Mesenchymal stem cell (in vitro differentiated cells and primary cell): ENCODE results near the gene AGAP1.

ENCODE experiments used
- DNase-seq: peaks from one replicate; pipeline ENCODE4 v3.0.0-alpha.2; 2013
- H2AFZ ChIP-seq: one replicate; pipeline ENCODE4 v1.6.1; 2013; ENCODE audit warnings: low read depth, mild to moderate bottlenecking, control low read depth, inconsistent platforms, low read length, moderate library complexity
- H2AK5ac ChIP-seq: 2 replicates; pipeline ENCODE4 v1.6.1; 2013; ENCODE audit warnings: low read length, moderate library complexity, mild to moderate bottlenecking, inconsistent platforms; ENCODE audit not compliant: severe bottlenecking
- H2BK120ac ChIP-seq: one replicate; pipeline ENCODE4 v1.6.1; 2013; ENCODE audit warnings: low read depth, mild to moderate bottlenecking, inconsistent platforms, low read length, moderate library complexity
- H2BK12ac ChIP-seq, 2 experiments: one replicate each; pipeline ENCODE4 v1.6.1; 2013; ENCODE audit warnings: inconsistent platforms in 2 of 2, low read length in 2 of 2, mild to moderate bottlenecking in 2 of 2, moderate library complexity in 2 of 2, control low read depth in 1 of 2
- H2BK15ac ChIP-seq: one replicate; pipeline ENCODE4 v1.6.1; 2013; ENCODE audit warnings: mild to moderate bottlenecking, low read depth, inconsistent platforms; ENCODE audit not compliant: poor library complexity, severe bottlenecking
- H2BK5ac ChIP-seq: 2 replicates; pipeline ENCODE4 v1.6.1; 2013; ENCODE audit warnings: low read depth, mild to moderate bottlenecking, low read length, control low read depth, inconsistent platforms; ENCODE audit not compliant: poor library complexity, severe bottlenecking
- H3K14ac ChIP-seq, 2 experiments: one replicate each; pipeline ENCODE4 v1.6.1; 2013; ENCODE audit warnings: inconsistent platforms in 2 of 2, low read length in 2 of 2, control low read depth in 1 of 2, mild to moderate bottlenecking in 1 of 2, moderate library complexity in 1 of 2
- H3K18ac ChIP-seq, 2 experiments: one replicate each; pipeline ENCODE4 v1.6.1; 2013; ENCODE audit warnings: inconsistent platforms in 2 of 2, low read length in 2 of 2, control low read depth in 1 of 2, low read depth in 1 of 2, mild to moderate bottlenecking in 1 of 2
- H3K23ac ChIP-seq, 2 experiments: one replicate each; pipeline ENCODE4 v1.6.1; 2013; ENCODE audit warnings: inconsistent platforms in 2 of 2, low read length in 2 of 2, mild to moderate bottlenecking in 2 of 2, moderate library complexity in 2 of 2, control low read depth in 1 of 2
- H3K27ac ChIP-seq: 2 replicates; pipeline ENCODE4 v1.5.1; 2013; ENCODE audit warnings: mild to moderate bottlenecking, moderate library complexity, low read length, control low read depth, inconsistent platforms; ENCODE audit not compliant: poor library complexity, severe bottlenecking
- H3K27me3 ChIP-seq, 2 experiments: 2 replicates each; pipeline versions ENCODE4 v1.6.1 to v1.7.0; 2013; ENCODE audit warnings: low read length in 2 of 2, mild to moderate bottlenecking in 2 of 2, moderate library complexity in 2 of 2, control low read depth in 1 of 2, inconsistent platforms in 1 of 2; ENCODE audit not compliant: control insufficient read depth in 1 of 2, insufficient read depth in 1 of 2
- H3K36me3 ChIP-seq, 2 experiments: 2 replicates each; pipeline versions ENCODE4 v1.6.1 to v1.7.0; 2013; ENCODE audit warnings: low read length in 2 of 2, control low read depth in 1 of 2, inconsistent platforms in 1 of 2, low read depth in 1 of 2, mild to moderate bottlenecking in 1 of 2; ENCODE audit not compliant: insufficient read depth in 2 of 2, control insufficient read depth in 1 of 2
- H3K4ac ChIP-seq, 2 experiments: one replicate each; pipeline ENCODE4 v1.6.1; 2013; ENCODE audit warnings: inconsistent platforms in 2 of 2, low read length in 2 of 2, mild to moderate bottlenecking in 2 of 2, moderate library complexity in 2 of 2, control low read depth in 1 of 2, low read depth in 1 of 2
- H3K4me1 ChIP-seq: 2 replicates; pipeline ENCODE4 v1.6.1; 2013; ENCODE audit warnings: low read depth, low read length, control low read depth; ENCODE audit not compliant: control insufficient read depth, insufficient read depth
- H3K4me2 ChIP-seq: 2 replicates; pipeline ENCODE4 v1.6.1; 2013; ENCODE audit warnings: low read length, mild to moderate bottlenecking, inconsistent platforms; ENCODE audit not compliant: poor library complexity, severe bottlenecking
- H3K4me3 ChIP-seq, 2 experiments: 2 replicates each; pipeline versions ENCODE4 v1.5.1 to v1.7.0; 2013; ENCODE audit warnings: low read length in 2 of 2, mild to moderate bottlenecking in 2 of 2, control low read depth in 1 of 2, low read depth in 1 of 2; ENCODE audit not compliant: insufficient read depth in 1 of 2
- H3K79me1 ChIP-seq: replicated peaks from 2 replicates; pipeline ENCODE4 v1.6.1; 2013; ENCODE audit warnings: mild to moderate bottlenecking, control low read depth, low read length, inconsistent platforms; ENCODE audit not compliant: poor library complexity, severe bottlenecking
- H3K9ac ChIP-seq: 2 replicates; pipeline ENCODE4 v1.7.0; 2013; ENCODE audit warnings: mild to moderate bottlenecking, low read length, moderate library complexity
- H3K9me3 ChIP-seq: 2 replicates; pipeline ENCODE4 v1.7.0; 2013; ENCODE audit warnings: mild to moderate bottlenecking, low read length; ENCODE audit not compliant: control insufficient read depth
- H4K8ac ChIP-seq: one replicate; pipeline ENCODE4 v1.6.1; 2013; ENCODE audit warnings: inconsistent platforms, mild to moderate bottlenecking, low read length, moderate library complexity
- H4K91ac ChIP-seq: one replicate; pipeline ENCODE4 v1.6.1; 2013; ENCODE audit warnings: mild to moderate bottlenecking, low read length, inconsistent platforms
- WGBS: methylation state at CpG from one replicate; pipeline ENCODE4 v1.1.7; 2013; ENCODE audit warnings: mixed read lengths; 5-methylcytosine and 5-hydroxymethylcytosine counted together

AGAP1 gene

DNA sequence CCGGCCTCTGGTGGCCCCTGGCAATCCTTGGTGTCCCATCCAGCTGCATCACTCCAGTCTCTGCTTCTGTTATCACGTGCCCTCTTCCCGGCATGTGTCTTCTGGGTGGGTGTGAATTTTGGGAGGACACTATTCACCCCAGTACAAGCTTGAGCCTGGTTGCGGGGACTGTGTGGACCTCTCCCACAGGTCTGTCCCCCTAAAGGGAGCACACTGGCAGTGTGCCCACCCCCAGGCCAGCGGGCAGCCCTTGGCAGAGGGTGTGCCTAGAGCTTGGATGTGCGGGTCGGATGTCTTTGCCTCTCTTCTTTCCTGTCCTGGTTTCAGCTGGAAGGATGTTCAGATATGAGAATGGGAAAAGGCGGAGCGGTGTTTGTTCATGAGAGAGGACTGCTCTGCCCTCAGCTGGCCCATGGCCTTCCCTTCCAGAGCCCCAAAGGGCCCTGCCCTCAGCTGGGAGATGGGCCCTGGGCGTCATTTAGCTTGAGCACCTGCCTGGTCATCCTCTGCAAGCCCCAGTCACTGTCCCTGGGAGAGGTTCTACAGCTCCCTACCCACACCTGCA lies 73.2 kb downstream of the AGAP1 start:
- Histone ChIP-seq H3K4me2 (no peak overlapping the region), H3K18ac (no peak overlapping the region), H3K14ac (no peak overlapping the region), H3K4ac (no peak overlapping the region), H3K23ac (no peak overlapping the region), H3K79me1 (peaks cover 53% of the 10 kb centered on the region), H3K4me1 (peaks cover 16% of the 10 kb centered on the region), H2BK15ac (no peak overlapping the region), H3K36me3 (peaks cover 5 to 12% of the 10 kb centered on the region in 2 experiments), H4K91ac (no peak overlapping the region), H2BK5ac (no peak overlapping the region), H4K8ac (no peak overlapping the region), H2BK120ac (no peak overlapping the region), H3K27me3 (no peaks in the 10 kb centered on the region), H3K4me3 (no peak overlapping the region), H3K27ac (no peak overlapping the region), H3K9ac (no peak overlapping the region), H2AK5ac (no peak overlapping the region), H2AFZ (no peak overlapping the region), H2BK12ac (no peak overlapping the region), H3K9me3 (peaks cover 7% of the 10 kb centered on the region)
- WGBS: 96% methylated on average over 10 of the region's 10 CpGs
- no peak for DNase-seq

DNA sequence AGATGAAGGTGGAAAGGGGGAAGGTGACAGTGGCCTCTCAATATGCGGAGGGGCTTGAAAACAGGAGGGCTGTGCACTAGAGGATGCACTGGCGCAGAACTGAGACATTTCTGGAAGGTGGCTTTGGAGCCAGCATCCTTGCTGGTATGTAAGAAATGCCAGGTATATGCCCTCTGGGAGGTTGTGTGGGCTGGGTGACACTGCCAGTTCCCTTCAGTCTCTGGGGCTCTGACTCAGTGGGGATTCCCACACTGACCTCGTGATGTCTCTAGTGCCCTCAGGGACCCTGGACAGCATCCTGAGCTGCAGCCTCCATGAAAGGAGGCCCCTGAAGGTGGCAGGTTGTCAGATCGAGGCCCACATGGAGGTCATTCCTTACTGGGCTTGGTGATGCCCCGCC lies 74.0 kb downstream of the AGAP1 start:
- H2BK12ac ChIP-seq: no peak overlapping the region
- no peak overlapping the region for H2AK5ac ChIP-seq
- H3K27ac ChIP-seq: no peak overlapping the region
- H3K4me2 ChIP-seq: no peak overlapping the region
- no peak overlapping the region for H2BK5ac ChIP-seq
- no peak overlapping the region for H2BK15ac ChIP-seq
- H3K36me3 ChIP-seq: peaks cover 5 to 12% of the 10 kb centered on the region in 2 experiments
- H3K27me3 ChIP-seq: no peaks in the 10 kb centered on the region
- peaks cover 7% of the 10 kb centered on the region for H3K9me3 ChIP-seq
- H3K79me1 ChIP-seq: peaks cover 55% of the 10 kb centered on the region
- no peak overlapping the region for H3K23ac ChIP-seq
- no peak overlapping the region for H4K91ac ChIP-seq
- H3K9ac ChIP-seq: no peak overlapping the region
- H3K4me1 ChIP-seq: peaks cover 24% of the 10 kb centered on the region
- DNase-seq: no peak
- WGBS: 95% methylated on average over 5 of the region's 5 CpGs
- H2AFZ ChIP-seq: no peak overlapping the region
- no peak overlapping the region for H3K18ac ChIP-seq
- no peak overlapping the region for H3K14ac ChIP-seq
- no peak overlapping the region for H3K4ac ChIP-seq
- H4K8ac ChIP-seq: no peak overlapping the region
- no peak overlapping the region for H2BK120ac ChIP-seq
- no peak overlapping the region for H3K4me3 ChIP-seq

DNA sequence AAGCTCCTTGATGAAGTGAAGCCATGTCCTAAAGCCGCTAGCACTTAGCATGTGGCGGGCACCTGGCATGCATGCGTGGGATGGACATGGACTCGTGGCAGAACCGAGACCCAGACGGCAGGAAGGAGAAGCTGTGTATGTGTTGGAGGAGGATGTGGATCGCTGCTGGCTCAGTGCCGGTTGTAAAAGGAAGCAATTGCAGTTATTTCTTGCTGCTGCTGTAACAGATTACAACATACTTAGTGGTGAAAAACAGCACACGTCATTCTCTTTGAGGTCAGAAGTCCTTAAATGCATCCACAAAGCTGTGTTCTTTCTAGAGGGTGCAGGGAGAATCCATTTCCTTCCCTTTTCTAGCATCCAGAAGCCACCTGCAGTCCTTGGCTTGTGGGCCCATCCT lies 74.6 kb downstream of the AGAP1 start:
- 92% methylated on average over 9 of the region's 9 CpGs for WGBS
- H2BK120ac ChIP-seq: no peak overlapping the region
- H2AK5ac ChIP-seq: no peak overlapping the region
- peaks cover 22% of the 10 kb centered on the region for H3K4me1 ChIP-seq
- H3K36me3 ChIP-seq: peaks cover 5 to 12% of the 10 kb centered on the region in 2 experiments
- H2BK12ac ChIP-seq: no peak overlapping the region
- H3K4ac ChIP-seq: no peak overlapping the region
- H3K23ac ChIP-seq: no peak overlapping the region
- no peak overlapping the region for H4K91ac ChIP-seq
- DNase-seq: no peak
- H3K18ac ChIP-seq: no peak overlapping the region
- no peak overlapping the region for H3K27ac ChIP-seq
- no peak overlapping the region for H2BK5ac ChIP-seq
- peaks cover 7% of the 10 kb centered on the region for H3K9me3 ChIP-seq
- H3K9ac ChIP-seq: no peak overlapping the region
- H3K27me3 ChIP-seq: no peaks in the 10 kb centered on the region
- H2AFZ ChIP-seq: no peak overlapping the region
- H3K14ac ChIP-seq: no peak overlapping the region
- H2BK15ac ChIP-seq: no peak overlapping the region
- no peak overlapping the region for H3K4me3 ChIP-seq
- peaks cover 51% of the 10 kb centered on the region for H3K79me1 ChIP-seq
- no peak overlapping the region for H4K8ac ChIP-seq
- H3K4me2 ChIP-seq: no peak overlapping the region

DNA sequence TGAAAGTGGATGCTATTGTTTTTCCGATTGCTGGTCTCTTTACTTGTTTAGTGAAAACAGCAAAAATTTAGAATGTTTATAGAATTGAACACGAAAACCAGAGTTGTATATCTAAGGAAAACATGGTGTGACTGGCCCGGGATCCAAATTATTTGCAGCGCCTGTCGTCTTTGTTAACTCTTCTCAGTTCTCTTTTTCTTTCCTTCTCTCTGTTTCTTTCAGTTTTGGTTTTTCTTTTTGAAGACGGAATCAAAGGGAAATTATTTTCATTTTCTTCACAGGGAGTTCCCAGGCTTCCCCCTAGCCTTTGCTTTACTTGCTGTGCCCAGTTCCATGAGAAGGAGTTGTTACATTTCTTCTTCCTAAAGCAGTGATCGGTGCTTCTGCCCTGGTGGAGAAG lies 76.0 kb downstream of the AGAP1 start:
- Histone ChIP-seq H3K27me3 (no peaks in the 10 kb centered on the region), H2BK120ac (no peak overlapping the region), H2AK5ac (peak overlapping the region; percentile 58), H3K4ac (no peak overlapping the region), H3K23ac (no peak overlapping the region), H3K14ac (no peak overlapping the region), H4K8ac (no peak overlapping the region), H3K18ac (no peak overlapping the region), H3K9me3 (peaks cover 7% of the 10 kb centered on the region), H3K9ac (peak overlapping the region; percentile 41), H3K79me1 (peaks cover 45% of the 10 kb centered on the region), H3K36me3 (peaks cover 5 to 10% of the 10 kb centered on the region in 2 experiments), H4K91ac (no peak overlapping the region), H2AFZ (no peak overlapping the region), H3K4me1 (peaks cover 29% of the 10 kb centered on the region), H3K4me3 (peak overlapping the region in 1 of 2 experiments; percentile 24), H3K27ac (no peak overlapping the region), H2BK5ac (no peak overlapping the region), H3K4me2 (no peak overlapping the region), H2BK15ac (no peak overlapping the region), H2BK12ac (no peak overlapping the region)
- DNase-seq: no peak
- 84% methylated on average over 7 of the region's 7 CpGs for WGBS
